ENCODE results near the gene NACC2.

Gene NACC2

GRCh38 chr9:136131629-136132511 lies 36.8 kb upstream of the NACC2 start:
- DNase-seq, result no peak

GRCh38 chr9:136129176-136129575 lies 34.1 kb upstream of the NACC2 start:
- no peak for DNase-seq

DNA sequence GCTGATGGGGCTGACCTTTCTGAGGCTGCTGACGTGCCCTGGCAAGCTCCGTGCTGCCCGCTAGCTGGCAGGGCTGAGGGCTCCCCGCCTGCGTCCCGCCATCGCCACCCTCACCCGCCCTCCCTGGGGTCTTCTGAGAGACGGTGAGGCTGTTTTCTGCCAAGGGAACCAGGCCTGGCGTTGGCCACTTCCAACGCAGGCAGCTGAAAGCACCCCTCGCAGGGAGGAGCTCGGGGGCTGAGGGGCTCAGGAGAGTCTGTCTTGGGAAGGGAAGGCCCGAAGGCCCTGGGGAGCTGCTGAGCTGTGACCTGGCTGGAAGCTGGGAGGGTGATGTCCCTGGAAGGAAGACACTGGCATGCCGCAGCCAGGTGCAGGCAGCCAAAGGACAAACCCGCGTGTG lies 33.3 kb upstream of the NACC2 start:
- no peak for DNase-seq

- DNase-seq, result no peak
Observed at GRCh38 chr9:136127313-136127712, 32.2 kb upstream of the NACC2 start.

- DNase-seq, result no peak
Observed at GRCh38 chr9:136124976-136125692, 30.0 kb upstream of the NACC2 start.

DNA sequence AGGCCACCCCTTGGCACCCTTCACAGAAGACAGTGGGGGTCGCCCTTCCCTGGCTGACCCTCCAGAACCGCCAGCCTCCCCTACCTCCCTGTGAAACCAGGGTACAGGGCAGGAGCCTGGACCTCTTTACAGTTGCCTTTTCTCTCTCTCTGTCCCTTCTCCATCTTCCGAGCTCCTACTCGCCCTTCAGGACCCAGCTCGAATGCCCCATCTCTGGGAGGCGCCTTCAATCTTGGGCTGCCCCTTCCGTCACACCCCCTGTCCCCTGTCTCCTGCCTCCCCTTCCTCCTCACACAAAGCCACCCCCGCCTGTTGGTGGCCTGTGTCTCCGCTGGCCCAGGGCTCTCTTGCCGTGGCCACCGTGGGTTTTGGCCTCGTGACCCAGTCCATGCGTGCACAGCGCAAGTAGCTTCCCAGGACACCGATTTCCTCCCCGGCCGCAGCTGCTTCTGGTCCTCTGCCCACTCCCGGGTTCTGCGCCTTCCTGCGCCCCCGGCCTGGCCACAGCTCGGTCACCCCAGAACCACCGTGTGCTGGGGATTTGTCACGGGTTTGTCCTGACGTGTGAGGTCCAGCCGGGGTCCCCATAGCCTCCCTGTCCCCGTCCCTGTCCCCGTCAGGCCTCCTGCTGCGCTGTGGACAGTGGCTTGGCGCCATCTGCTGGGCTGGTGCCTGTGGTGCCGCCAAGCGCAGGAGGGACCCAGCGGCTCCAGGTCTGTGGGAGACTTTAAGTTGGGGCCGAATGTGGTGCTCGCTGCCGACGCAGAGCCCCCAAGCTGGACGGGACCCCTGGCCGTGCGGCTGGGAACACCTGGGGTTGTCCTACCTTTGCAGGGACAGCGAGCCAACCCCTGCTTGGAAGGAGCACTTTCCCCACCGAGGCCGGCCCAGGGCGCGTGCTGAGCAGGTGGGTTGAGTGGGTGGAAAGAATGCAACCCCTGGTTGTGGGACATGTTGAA lies 27.6 kb upstream of the NACC2 start:
- peak; percentile 70 for DNase-seq

DNA sequence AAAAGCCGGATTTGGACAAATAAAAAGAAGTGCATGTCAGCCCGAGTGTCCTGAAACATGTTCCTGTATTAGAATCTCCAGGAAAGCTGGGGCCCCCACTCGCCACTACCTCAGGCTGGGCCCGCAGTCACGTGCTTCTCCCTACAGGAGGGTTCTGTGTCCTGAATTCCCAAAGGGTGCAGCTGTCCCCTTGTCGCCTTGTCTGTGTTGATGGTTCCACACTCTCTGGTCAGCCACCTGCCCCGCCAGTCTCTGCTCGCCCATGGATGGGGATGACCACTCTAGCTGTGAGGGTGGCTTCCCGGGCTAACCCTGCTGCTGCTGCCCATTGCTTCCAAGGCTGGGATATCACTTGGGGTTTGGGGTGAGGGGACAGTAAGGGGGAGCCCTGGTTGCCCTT lies 26.7 kb upstream of the NACC2 start:
- no peak for DNase-seq

- no peak for DNase-seq
Observed at GRCh38 chr9:136120438-136120844, 25.4 kb upstream of the NACC2 start.

DNA sequence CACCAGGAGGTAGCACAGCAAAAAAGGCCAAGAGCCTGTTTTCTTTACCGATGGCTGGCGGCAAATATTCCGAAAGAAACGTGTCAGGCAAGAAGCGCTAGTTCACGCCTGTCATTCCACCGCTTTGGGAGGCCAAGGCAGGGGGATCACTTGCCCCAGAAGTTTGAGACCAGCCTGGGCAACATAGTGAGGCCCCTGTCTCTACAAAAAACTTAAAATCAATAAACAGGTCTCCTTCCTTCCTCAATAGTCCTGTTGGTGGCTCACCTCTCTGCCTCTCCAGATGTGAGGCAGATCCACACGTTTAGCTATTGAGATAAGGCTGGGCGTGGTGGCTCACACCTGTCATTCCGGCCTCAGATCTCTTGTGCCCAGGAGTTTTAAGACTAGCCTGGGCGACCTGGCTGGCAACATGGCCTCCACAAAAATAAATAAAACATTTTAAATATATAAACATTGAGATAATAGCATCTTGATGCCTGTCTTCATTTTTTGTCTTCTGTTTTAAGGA lies 24.8 kb upstream of the NACC2 start:
- no peak for DNase-seq

GRCh38 chr9:136119061-136119882 lies 24.2 kb upstream of the NACC2 start:
- peak; percentile 76 for DNase-seq

DNA sequence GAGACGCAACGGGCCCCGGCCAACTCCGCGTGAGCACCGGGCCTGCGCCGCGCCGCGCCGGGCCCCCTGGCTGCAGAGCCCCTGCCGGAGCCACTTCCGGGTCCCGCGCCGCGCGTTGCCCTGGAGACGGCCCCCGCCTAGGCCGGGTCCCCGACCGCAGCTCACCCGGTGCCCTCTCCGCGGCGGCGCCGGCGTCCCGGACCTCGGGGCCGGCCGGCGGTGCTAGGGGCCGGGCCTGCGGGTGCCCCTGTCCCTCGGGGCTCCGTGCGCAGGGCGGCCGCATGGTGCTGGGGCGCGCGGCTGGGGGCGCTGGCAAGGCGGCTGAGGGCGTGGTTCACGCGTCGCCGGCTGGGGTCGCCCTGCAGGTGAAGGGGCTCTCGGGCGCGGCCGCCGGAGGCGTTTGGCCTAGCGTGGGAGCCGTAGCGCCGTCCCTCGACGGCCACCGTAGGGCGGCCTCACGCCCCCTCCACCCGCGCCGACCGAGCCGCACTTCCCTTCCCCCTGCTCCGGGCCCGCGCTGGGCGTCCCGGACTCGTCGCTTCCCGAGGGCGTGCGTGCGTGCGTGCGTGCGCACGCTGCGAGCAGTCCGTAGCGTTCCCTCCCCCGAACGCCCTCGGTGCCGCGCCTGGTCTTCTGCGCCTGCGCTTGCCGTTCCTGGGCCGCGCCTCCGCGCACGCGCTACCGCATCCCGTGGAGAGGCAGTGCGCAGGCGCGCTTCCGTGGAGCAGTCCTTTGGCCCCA lies 23.4 kb upstream of the NACC2 start, which contains the start of gene TMEM250:
Gene TMEM250 (minus strand): TSS at position 556 of the 741 bp plus-strand sequence. CDS start 1,975 bp downstream, outside the sequence.
- DNase-seq, result peak; percentile 96

DNA sequence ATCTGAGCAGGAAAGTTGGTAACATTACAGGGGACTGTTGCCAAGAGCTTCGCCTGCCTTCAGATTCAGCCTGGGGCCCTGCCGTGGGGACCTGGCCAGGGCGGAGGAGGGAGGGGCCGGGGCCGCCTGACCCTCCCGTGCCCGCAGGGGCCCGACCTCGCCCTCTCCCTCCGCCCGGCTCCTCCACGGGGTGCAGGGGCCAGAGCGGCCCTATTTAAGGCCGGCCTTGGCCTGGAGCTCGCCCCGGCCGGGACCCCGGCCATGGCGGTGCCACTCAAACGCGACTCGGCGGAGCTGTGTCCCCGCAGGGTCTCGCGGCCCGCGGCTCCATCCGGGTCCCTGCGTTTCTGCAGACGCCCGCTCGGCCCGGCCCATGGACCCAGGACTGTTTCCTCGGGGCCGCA lies 22.8 kb upstream of the NACC2 start:
- peak; percentile 74 for DNase-seq

DNA sequence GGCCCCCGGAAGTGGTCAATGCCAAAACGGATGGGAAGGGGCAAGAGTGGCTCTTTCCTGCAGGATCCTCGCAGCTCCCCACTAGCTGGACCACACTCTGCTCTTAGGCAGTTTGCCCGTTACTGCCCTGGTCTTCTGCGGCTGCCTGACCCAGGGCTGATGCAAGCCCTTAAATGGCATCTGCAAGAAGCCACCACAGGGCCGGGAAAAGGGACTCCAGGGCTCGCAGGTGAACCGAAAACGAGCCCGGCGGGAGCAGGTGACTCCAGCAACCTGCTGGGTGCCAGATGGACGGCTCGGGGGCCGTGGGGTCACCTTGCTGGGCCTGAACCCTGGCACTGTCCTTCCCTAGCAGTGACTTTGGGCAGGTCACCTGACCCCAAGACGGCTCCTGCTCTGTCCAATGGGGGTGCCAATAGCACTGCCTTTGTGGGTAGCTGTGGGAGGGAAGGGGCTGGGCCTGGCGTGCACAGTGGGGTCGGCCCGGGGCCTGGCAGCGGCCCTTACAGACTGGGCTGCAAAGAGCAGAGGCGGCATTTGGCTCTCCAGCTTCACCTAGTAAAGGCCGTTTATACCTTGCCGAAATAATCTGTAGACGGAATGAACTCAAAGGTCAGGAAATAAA lies 22.3 kb upstream of the NACC2 start:
- no peak for DNase-seq

DNA sequence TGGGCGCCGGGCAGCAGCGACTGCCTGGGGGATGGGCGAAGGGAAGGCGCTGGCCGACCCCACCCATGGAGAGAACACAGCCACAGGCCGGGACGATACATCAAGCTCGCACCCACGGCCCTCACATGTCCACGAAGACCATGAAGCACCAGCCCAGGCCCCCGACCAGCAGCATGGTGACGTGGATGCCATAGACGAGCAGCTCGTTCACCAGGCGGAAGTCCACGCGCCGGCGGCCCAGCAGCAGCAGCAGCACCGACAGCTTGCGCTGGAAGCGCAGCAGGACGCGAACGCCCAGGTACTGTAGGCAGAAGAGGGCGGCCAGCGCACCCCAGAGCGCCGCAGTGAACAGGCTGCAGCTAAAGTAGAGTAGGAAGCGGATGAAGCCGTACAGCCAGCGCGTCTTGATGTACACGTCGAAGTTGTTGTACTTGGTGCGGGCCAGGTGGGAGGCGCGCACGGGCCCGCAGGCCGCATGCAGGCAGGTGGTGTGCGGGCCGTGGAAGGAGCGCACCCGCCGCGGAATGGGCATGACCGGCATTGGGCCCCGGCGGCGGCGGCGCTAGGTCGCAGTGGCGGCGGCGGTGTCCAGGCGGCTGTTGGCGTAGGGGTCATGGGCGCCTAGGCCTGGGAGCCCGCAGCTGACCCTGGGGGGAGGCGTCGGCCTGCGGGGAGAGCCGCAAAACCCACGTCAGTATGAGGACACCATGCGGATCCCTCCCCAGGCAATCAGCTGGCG lies 21.4 kb upstream of the NACC2 start:
- DNase-seq, result no peak

- no peak for DNase-seq
Observed at GRCh38 chr9:136115641-136116359, 20.7 kb upstream of the NACC2 start.

- no peak for DNase-seq
Observed at GRCh38 chr9:136115206-136115605, 20.1 kb upstream of the NACC2 start.

- DNase-seq, result no peak
Observed at GRCh38 chr9:136114610-136115009, 19.5 kb upstream of the NACC2 start.

- no peak for DNase-seq
Observed at GRCh38 chr9:136112541-136112940, 17.5 kb upstream of the NACC2 start.

DNA sequence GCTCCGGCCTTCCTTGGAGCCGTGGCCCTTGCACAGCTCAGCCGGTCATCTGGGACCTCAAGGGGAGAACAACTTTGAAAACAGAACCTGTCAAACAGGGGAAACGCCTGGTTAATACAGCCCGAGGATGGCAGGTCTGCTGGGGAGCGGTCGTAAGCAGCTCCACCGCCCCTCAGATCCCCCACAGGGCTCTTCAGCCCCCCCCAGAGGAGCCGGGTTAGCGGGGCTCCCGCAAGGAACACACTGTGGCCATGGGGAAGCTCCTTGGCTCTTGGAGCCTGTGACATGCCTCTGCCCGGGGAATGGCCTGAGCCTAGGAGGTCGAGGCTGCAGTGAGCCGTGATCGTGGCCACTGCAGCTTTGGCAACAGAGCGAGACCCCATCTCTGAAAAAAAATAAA lies 16.8 kb upstream of the NACC2 start:
- no peak for DNase-seq
